ENCODE results near the gene ABCC3. TPM values are rescaled to one million over a fixed set of nuclear protein-coding genes. Genes with fewer than 3 reads are reported as not detected.

ABCC3 gene
- total and polyA plus RNA-seq, 2 experiments from 2014 or later, result 0.53 TPM; not detected in 1

GRCh38 chr17:50587571-50587970 lies 47.1 kb upstream of the ABCC3 start:
- peaks cover 83% of the 10 kb centered on the region for H3K4me1 ChIP-seq (ENCODE audit: low read depth)
- TF ChIP-seq, protein P1, sequence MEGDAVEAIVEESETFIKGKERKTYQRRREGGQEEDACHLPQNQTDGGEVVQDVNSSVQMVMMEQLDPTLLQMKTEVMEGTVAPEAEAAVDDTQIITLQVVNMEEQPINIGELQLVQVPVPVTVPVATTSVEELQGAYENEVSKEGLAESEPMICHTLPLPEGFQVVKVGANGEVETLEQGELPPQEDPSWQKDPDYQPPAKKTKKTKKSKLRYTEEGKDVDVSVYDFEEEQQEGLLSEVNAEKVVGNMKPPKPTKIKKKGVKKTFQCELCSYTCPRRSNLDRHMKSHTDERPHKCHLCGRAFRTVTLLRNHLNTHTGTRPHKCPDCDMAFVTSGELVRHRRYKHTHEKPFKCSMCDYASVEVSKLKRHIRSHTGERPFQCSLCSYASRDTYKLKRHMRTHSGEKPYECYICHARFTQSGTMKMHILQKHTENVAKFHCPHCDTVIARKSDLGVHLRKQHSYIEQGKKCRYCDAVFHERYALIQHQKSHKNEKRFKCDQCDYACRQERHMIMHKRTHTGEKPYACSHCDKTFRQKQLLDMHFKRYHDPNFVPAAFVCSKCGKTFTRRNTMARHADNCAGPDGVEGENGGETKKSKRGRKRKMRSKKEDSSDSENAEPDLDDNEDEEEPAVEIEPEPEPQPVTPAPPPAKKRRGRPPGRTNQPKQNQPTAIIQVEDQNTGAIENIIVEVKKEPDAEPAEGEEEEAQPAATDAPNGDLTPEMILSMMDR (IDR thresholded peaks at IDR 0.05; ENCODE audit: low read depth, low read length), result no peak

GRCh38 chr17:50588391-50589049 lies 46.2 kb upstream of the ABCC3 start:
- peak in 1 of 2 donors; percentile 47 for DNase-seq (ENCODE audit: low read depth in 1 of 2, low spot score in 1 of 2)
- Histone ChIP-seq H3K4me1 (ENCODE audit: low read depth) (peaks cover 80% of the 10 kb centered on the region), H3K36me3 (no peaks in the 10 kb centered on the region), H3K9me3 (ENCODE audit: low read depth) (no peaks in the 10 kb centered on the region), H3K27me3 (no peaks in the 10 kb centered on the region), H3K4me3 (no peak overlapping the region), H3K27ac (peak overlapping the region; percentile 75)
- TF ChIP-seq, protein P1 (IDR thresholded peaks at IDR 0.05; ENCODE audit: low read depth, low read length), result no peak

More at GRCh38 chr17:50587571-50587970, 47.1 kb upstream of the ABCC3 start:
- DNase-seq (ENCODE audit: low read depth in 1 of 2, low spot score in 1 of 2), result no peak
- H3K4me3 ChIP-seq, result no peak overlapping the region
- no peaks in the 10 kb centered on the region for H3K9me3 ChIP-seq (ENCODE audit: low read depth)
- H3K27me3 ChIP-seq, result no peaks in the 10 kb centered on the region
- H3K36me3 ChIP-seq, result no peaks in the 10 kb centered on the region
- H3K27ac ChIP-seq, result peak overlapping the region; percentile 88

DNA sequence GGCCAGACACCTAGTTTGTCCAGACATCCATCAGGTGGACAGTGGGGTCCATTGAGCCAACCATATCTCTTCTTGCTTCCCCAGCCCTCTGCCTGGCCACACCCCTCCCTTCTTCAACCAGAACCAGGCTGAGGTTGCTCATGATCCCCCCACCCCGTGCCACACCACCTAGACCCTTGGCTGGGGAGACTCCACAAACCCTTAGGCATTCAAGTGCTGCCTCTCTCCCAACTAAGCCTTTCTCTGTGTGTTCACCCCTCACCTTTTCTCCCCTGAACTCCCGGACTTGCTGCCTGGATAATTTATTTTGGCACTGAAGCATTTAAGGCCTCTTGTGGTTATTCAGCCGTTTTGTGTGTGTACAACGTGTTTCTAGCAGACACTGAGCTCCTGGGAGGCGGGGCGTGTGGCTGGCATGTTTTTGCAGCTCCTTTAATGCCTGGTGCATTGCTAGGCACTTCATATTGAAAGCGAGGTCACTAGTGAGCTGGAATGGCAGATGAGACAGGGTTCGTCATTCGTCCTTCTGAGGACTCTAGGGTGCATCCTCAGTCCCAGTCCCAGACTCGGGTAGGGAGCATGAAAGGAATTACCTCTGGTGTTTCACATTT lies 45.5 kb upstream of the ABCC3 start:
- H3K27me3 ChIP-seq, result no peaks in the 10 kb centered on the region
- TF ChIP-seq, protein P1 (IDR thresholded peaks at IDR 0.05; ENCODE audit: low read depth, low read length), result no peak
- H3K4me3 ChIP-seq, result no peak overlapping the region
- H3K4me1 ChIP-seq (ENCODE audit: low read depth), result peaks cover 81% of the 10 kb centered on the region
- H3K9me3 ChIP-seq (ENCODE audit: low read depth), result no peaks in the 10 kb centered on the region
- DNase-seq (ENCODE audit: low read depth in 1 of 2, low spot score in 1 of 2), result peak in 1 of 2 donors; percentile 19
- H3K27ac ChIP-seq, result peak overlapping the region; percentile 75
- no peaks in the 10 kb centered on the region for H3K36me3 ChIP-seq

GRCh38 chr17:50590946-50591737 lies 43.5 kb upstream of the ABCC3 start:
- TF ChIP-seq, protein P1 (IDR thresholded peaks at IDR 0.05; ENCODE audit: low read depth, low read length), result no peak
- peaks cover 75% of the 10 kb centered on the region for H3K4me1 ChIP-seq (ENCODE audit: low read depth)
- no peaks in the 10 kb centered on the region for H3K27me3 ChIP-seq
- DNase-seq (ENCODE audit: low read depth in 1 of 2, low spot score in 1 of 2), result no peak
- H3K36me3 ChIP-seq, result no peaks in the 10 kb centered on the region
- H3K9me3 ChIP-seq (ENCODE audit: low read depth), result no peaks in the 10 kb centered on the region
- peak overlapping the region; percentile 94 for H3K27ac ChIP-seq
- no peak overlapping the region for H3K4me3 ChIP-seq

DNA sequence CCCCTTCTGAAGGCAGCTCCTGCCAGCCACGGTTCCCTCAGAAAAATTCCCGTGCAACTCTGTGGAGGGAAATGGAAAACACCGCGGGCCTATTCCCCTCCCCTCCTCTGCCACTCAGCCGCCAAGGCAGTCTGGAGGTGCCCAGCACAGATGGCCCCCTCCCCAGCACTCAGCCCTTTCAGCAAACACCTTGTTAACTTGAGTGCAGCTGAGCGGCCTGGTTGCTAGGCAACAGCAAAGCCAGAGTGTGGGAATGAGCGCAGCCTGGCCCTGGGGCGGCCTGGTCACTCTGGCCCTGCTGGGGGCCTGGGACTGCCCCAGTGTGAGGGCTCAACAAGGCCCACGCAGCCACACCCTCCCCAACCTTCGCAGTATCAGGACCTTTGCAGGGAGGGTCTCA lies 41.4 kb upstream of the ABCC3 start:
- Histone ChIP-seq H3K27ac (peak overlapping the region; percentile 94), H3K4me1 (ENCODE audit: low read depth) (peaks cover 56% of the 10 kb centered on the region), H3K4me3 (no peak overlapping the region), H3K9me3 (ENCODE audit: low read depth) (no peaks in the 10 kb centered on the region), H3K36me3 (no peaks in the 10 kb centered on the region), H3K27me3 (no peaks in the 10 kb centered on the region)
- TF ChIP-seq, protein P1 (IDR thresholded peaks at IDR 0.05; ENCODE audit: low read depth, low read length), result no peak
- peak in 1 of 2 donors; percentile 98 for DNase-seq (ENCODE audit: low read depth in 1 of 2, low spot score in 1 of 2)

All from cardiac muscle cell (in vitro differentiated cells and primary cell).